Measurements from ENCODE around the gene FAM204A. TPM values are rescaled to one million over a fixed set of nuclear protein-coding genes. Genes with fewer than 3 reads are reported as not detected.

The FAM204A gene
- total and polyA plus RNA-seq, 2 of the 13 experiments (the other 11 are each of a cell fraction or from before 2014, with no cell fraction given) = 9.2 to 61.0 TPM

GRCh38 chr10:118358327-118358726, 16.2 kb upstream of the FAM204A start (continued):
- no peak for TF ChIP-seq ZBED4 (CRISPR knock-in tag; IDR thresholded peaks at IDR 0.05; ENCODE audit: borderline replicate concordance)
- no peak for TF ChIP-seq MAZ (IDR thresholded peaks at IDR 0.05; ENCODE audit: borderline replicate concordance, low read depth, low read length)
- no peak for TF ChIP-seq MAZ (CRISPR knock-in tag; IDR thresholded peaks at IDR 0.05; ENCODE audit: low read depth)
- no peak for TF ChIP-seq GRHL1 (CRISPR knock-in tag; conservative IDR thresholded peaks at IDR 0.05)
- TF ChIP-seq NR2C2 (CRISPR knock-in tag; IDR thresholded peaks at IDR 0.05; ENCODE audit: borderline replicate concordance) = no peak
- no peak for TF ChIP-seq ZBTB39 (CRISPR knock-in tag; IDR thresholded peaks at IDR 0.05)
- no peak for TF ChIP-seq ZNF724P (CRISPR knock-in tag; IDR thresholded peaks at IDR 0.05; ENCODE audit: borderline replicate concordance)
